Transverse colon (tissue), 4 donors: ENCODE results near the gene KIF16B. TPM values are rescaled to one million over a fixed set of nuclear protein-coding genes. Genes with fewer than 3 reads are reported as not detected.

ENCODE experiments used
- DNase-seq: peaks from one replicate; pipeline ENCODE4 v3.0.0-alpha.2; 2019
- H3K27ac ChIP-seq, 4 donors: fragments of 200-600 bp; sonication (generic); 2 replicates each; pipeline ENCODE4 v1.5.1; 2016 to 2018; ENCODE audit warnings: inconsistent platforms in 4 of 4
- H3K27me3 ChIP-seq: fragments of 200-600 bp; sonication (generic); 2 replicates; pipeline ENCODE4 v1.5.1; 2017; ENCODE audit warnings: inconsistent platforms
- H3K36me3 ChIP-seq, 4 donors: fragments of 200-600 bp; sonication (generic); 2 replicates each; pipeline ENCODE4 v1.5.1; 2017 to 2019; ENCODE audit warnings: inconsistent platforms in 4 of 4
- H3K4me1 ChIP-seq, 4 donors: fragments of 200-600 bp; sonication (generic); 2 replicates each; pipeline ENCODE4 v1.5.1; 2017 to 2020; ENCODE audit warnings: inconsistent platforms in 4 of 4
- H3K4me3 ChIP-seq, 4 donors: fragments of 200-600 bp; sonication (generic); 1 replicate in 1 of 4; 2 replicates in 3 of 4; pipeline versions ENCODE4 v1.5.1 to v1.6.1; 2017 to 2019; ENCODE audit warnings: inconsistent platforms in 4 of 4
- H3K9me3 ChIP-seq, 2 donors: fragments of 200-600 bp; sonication (generic); 2 replicates each; pipeline ENCODE4 v1.5.1; 2017 to 2019; ENCODE audit warnings: inconsistent platforms in 2 of 2
- CTCF ChIP-seq, 5 experiments: fragments of 200-600 bp in 3 of 5; fragments of 450-650 bp in 2 of 5; sonication (generic) in 3 of 5; IDR thresholded peaks; 1 replicate in 2 of 5; 2 replicates in 3 of 5; pipeline ENCODE4 v1.5.1; 2016 to 2017; ENCODE audit warnings: antibody characterized with exemption in 5 of 5, inconsistent platforms in 3 of 5, mild to moderate bottlenecking in 2 of 5, moderate library complexity in 1 of 5
- EP300 ChIP-seq: sonication (generic); formaldehyde crosslinking; IDR thresholded peaks from one replicate; pipeline ENCODE4 v1.6.1; 2017; ENCODE audit warnings: antibody characterized with exemption, low read depth
- POLR2A ChIP-seq: fragments of 450-650 bp; IDR thresholded peaks from one replicate; pipeline ENCODE4 v1.6.1; 2016; ENCODE audit warnings: antibody characterized with exemption, mild to moderate bottlenecking, moderate library complexity
- POLR2AphosphoS5 ChIP-seq, 3 donors: sonication (generic); formaldehyde crosslinking; IDR thresholded peaks; one replicate each; pipeline ENCODE4 v1.6.1; 2016; ENCODE audit warnings: antibody characterized with exemption in 3 of 3
- WGBS, 2 donors: methylation state at CpG; one replicate each; pipeline ENCODE4 v1.1.5; 2018; ENCODE audit warnings: low coverage in 1 of 2; 5-methylcytosine and 5-hydroxymethylcytosine counted together
- in situ Hi-C, 4 donors: fragments of 200-750 bp; cut with MboI; loops; one replicate each; pipeline versions ENCODE4 v1.15.0 to v1.15.1; 2017; ENCODE audit warnings: low sequenced_read_pairs in 3 of 4, low pct_ligation_motif_present in 1 of 4, low pct_unique_long_range_greater_than_20kb in 1 of 4
- intact Hi-C: fragments of 100-400 bp; cut with DNase I; formaldehyde crosslinking; loops from one replicate; pipeline ENCODE4 v1.15.1; 2023; ENCODE audit warnings: low total_unique reads
- total RNA-seq, 4 donors: library from RNA; depleted of rRNA; stranded (reverse); fragments of >200 nt; gene quantifications; one replicate each; pipeline ENCODE4 v1.1.0, GENCODE V29; 2016

Gene KIF16B
- total RNA-seq, 4 donors from 2014 or later = 82.7 to 154 (median 90.1) TPM

- DNase-seq = no peak
- H3K4me1 ChIP-seq = no peaks in the 10 kb centered on the region
- H3K36me3 ChIP-seq = no peaks in the 10 kb centered on the region
- TF ChIP-seq CTCF (IDR thresholded peaks at IDR 0.05) (no peak), EP300 (no peak), POLR2A (no peak), POLR2AphosphoS5 (IDR thresholded peaks at IDR 0.05) (no peak)
- H3K27ac ChIP-seq = no peak overlapping the region
- H3K27me3 ChIP-seq = no peaks in the 10 kb centered on the region
- no peak overlapping the region for H3K4me3 ChIP-seq
- in situ Hi-C loops = no loop called here
- no peaks in the 10 kb centered on the region for H3K9me3 ChIP-seq
- intact Hi-C loops = no loop called here
- 75 to 81% methylated on average over 3 to 6 of the region's 6 CpGs for WGBS, 2 donors
These were observed 326.4 kb downstream of the KIF16B start for GRCh38 chr20:16246870-16247269.

- H3K4me3 ChIP-seq = no peak overlapping the region
- no peaks in the 10 kb centered on the region for H3K4me1 ChIP-seq
- H3K9me3 ChIP-seq = no peaks in the 10 kb centered on the region
- no peak overlapping the region for H3K27ac ChIP-seq
- TF ChIP-seq CTCF (IDR thresholded peaks at IDR 0.05) = no peak
- H3K27me3 ChIP-seq = no peaks in the 10 kb centered on the region
- 43 to 71% methylated on average over 3 to 7 of the region's 7 CpGs for WGBS, 2 donors
- no peak for DNase-seq
- intact Hi-C loops (no loop called here), in situ Hi-C loops (no loop called here)
- H3K36me3 ChIP-seq = no peaks in the 10 kb centered on the region
These were observed 327.0 kb downstream of the KIF16B start for GRCh38 chr20:16246291-16246690.

- Histone ChIP-seq H3K27ac (no peak overlapping the region), H3K4me1 (no peaks in the 10 kb centered on the region), H3K9me3 (no peaks in the 10 kb centered on the region), H3K27me3 (no peaks in the 10 kb centered on the region), H3K4me3 (no peak overlapping the region), H3K36me3 (no peaks in the 10 kb centered on the region)
- in situ Hi-C loops = no loop called here
- intact Hi-C loops = no loop called here
- 63 to 80% methylated on average over 1 to 9 of the region's 9 CpGs for WGBS, 2 donors
- DNase-seq = no peak
- TF ChIP-seq POLR2AphosphoS5 (IDR thresholded peaks at IDR 0.05) = no peak
- TF ChIP-seq CTCF (IDR thresholded peaks at IDR 0.05) = no peak
- no peak for TF ChIP-seq EP300
- TF ChIP-seq POLR2A = no peak
These were observed 327.4 kb downstream of the KIF16B start for GRCh38 chr20:16245879-16246278.

GRCh38 chr20:16244892-16245291 lies 328.4 kb downstream of the KIF16B start:
- H3K27ac ChIP-seq = no peak overlapping the region
- H3K9me3 ChIP-seq = no peaks in the 10 kb centered on the region
- no peaks in the 10 kb centered on the region for H3K36me3 ChIP-seq
- H3K4me3 ChIP-seq = no peak overlapping the region
- WGBS, 2 donors = 84 to 87% methylated on average over 4 to 5 of the region's 5 CpGs
- no peaks in the 10 kb centered on the region for H3K4me1 ChIP-seq
- intact Hi-C loops (no loop called here), in situ Hi-C loops (no loop called here)
- no peaks in the 10 kb centered on the region for H3K27me3 ChIP-seq
- no peak for TF ChIP-seq CTCF (IDR thresholded peaks at IDR 0.05)
- no peak for TF ChIP-seq POLR2AphosphoS5 (IDR thresholded peaks at IDR 0.05)
- no peak for TF ChIP-seq POLR2A
- TF ChIP-seq EP300 = no peak
- DNase-seq = no peak
